ENCODE results near the gene MAGI2.

MAGI2 gene

GRCh38 chr7:78111386-78111785, 1342.1 kb downstream of the MAGI2 start:
- no peak for DNase-seq

GRCh38 chr7:78103475-78103874, 1350.0 kb downstream of the MAGI2 start:
- no peak for DNase-seq

DNA sequence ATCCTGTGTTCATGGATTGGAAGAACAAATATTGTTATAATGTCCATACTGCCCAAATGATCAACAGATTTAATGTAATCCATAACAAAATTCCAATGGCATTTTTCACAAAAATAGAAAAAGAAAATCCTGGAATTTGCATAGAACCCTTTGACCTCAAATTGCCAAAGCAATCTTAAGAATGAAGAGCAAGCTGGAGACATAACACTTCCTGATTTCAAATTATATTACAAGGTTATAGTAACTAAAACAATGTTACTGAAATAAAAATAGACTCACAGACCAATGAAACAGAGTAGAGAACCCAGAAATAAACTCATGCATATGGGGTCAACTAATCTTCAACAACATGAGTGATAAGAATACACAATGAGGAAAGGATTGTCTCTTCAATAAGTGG, 1352.4 kb downstream of the MAGI2 start:
- DNase-seq: no peak

GRCh38 chr7:78099715-78100394, 1353.6 kb downstream of the MAGI2 start:
- no peak for DNase-seq

- no peak for DNase-seq
Measured at GRCh38 chr7:78095549-78095948, 1357.9 kb downstream of the MAGI2 start.

DNA sequence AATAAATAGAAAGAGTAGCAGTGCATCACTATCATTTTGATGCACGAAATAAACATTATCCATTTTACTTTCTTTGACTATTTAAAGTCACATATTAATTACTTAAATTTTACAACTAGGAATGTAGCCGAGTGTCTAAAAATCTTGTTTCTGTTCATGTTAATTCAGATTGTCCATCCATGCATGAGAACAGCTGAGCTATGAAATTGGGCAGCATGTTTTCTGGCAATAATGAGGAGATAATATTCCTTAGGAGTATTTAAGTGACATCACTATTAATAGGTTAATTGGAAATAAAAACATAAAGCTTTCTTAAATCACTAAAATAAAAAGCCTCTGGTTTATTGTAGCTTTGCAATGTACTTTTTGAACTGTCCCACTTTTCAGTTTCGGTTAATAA, 1361.1 kb downstream of the MAGI2 start:
- DNase-seq: no peak

- DNase-seq: peak in 1 of 2 experiments; percentile 49
Measured at GRCh38 chr7:78090616-78091015, 1362.9 kb downstream of the MAGI2 start.

DNA sequence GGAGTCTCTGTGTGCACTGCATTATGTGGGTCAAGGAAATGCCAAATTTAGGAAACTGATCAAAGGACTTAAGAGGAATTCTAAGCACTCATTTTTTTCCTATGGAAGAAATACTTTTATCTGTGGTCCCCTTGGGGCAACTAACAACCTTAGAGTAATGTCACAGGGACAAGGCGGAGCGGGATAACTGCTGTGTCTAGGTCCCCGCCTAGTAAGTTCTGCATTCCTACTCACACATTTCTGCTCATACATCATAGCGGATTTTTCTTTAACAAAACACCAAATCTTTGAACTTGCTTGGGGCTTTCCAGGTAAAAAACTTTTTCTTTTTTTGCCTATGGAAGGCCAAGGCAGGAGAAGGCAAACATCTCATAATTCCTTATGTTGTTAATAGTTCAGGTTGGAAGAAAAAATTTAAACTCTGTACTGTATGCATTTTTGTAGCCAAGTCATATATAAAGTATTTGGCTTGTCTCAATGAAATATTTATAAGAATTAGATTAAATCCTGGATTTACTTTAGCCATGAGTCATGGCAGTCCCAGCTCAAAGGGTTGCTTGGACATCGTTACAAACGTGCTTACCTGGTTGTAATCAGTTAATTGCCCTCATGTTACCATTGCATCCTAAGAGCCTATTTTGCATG, 1369.9 kb downstream of the MAGI2 start:
- no peak for DNase-seq

GRCh38 chr7:78082556-78082955, 1370.9 kb downstream of the MAGI2 start:
- no peak for DNase-seq

DNA sequence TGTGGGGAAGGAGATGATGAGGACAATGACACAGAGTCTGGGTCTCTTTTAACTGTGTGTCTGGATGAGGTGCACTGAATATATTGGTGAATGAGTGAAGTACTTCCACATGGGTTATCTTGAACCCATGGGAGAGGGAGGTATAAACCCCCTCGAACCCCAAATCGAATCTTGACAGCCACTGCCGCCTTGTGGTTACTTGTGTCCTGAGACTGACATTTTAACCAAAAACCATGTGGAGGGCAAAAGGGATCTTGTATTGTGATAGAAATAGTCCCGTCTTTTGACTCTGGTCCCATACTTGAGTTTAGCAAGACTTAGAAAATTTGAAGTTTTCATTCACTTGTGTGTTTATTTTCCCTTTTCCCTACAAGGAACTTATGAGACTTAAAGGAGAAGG, 1371.6 kb downstream of the MAGI2 start:
- DNase-seq: peak in 1 of 2 experiments; percentile 34

DNA sequence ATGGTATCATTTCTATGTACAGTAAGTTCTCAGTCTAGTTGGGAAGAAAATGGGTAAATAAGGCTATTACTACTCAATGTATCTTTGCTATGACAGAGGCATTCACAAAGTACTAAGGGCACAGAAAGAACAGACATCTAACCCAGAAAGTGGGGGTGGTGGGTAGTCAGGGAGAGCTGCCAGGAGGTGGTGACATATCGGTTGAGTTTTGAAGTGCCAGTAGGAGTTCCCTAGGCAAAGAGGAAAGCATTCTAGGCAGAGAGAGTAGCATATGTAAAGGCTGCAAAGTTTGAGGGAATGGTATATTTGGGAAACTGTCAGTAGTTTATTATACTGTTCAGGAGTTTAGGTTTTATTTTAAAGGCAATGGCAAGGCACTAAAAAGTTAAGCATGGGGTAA, 1372.1 kb downstream of the MAGI2 start:
- DNase-seq: no peak

DNA sequence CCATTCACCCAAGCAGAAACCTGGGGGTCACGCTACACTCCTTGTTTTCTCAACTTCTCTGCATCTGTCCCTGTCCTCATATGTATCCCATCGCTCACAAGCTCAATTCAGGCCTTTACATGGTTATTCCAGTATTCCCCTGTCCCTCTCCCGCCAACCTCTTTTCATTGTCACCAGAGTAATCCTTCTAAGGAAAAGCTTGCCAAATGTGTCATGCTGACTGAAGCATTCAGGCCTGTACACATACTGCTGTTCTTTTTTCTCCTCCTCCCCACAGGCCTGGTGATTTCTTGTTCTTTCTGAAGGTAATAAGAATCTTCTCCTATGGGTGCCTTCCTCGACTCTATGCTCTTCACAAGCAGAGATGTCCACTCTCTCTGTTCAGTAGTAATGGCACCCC, 1372.7 kb downstream of the MAGI2 start:
- no peak for DNase-seq

DNA sequence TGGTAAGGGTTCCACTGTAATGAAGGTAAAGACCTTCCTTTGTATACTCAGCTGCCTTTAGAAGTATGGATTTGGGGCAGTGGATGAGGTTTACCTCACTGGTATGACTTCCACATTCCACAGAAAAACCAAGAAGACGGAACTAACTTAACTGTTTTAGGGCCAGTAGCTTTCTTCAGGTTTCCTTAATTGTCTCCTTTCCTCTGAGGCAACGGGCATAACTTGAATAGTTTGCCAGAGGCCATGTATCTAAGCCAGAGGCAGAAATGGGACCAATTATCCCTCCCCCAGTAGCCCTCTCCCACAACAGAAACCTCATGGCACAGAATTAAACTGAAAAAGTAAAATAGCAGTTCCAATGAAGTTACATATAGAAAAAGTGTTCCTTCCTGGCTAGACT, 1373.2 kb downstream of the MAGI2 start:
- DNase-seq: no peak

GRCh38 chr7:78074713-78075112, 1378.8 kb downstream of the MAGI2 start:
- DNase-seq: no peak

GRCh38 chr7:78073609-78074382, 1379.7 kb downstream of the MAGI2 start:
- no peak for DNase-seq

DNA sequence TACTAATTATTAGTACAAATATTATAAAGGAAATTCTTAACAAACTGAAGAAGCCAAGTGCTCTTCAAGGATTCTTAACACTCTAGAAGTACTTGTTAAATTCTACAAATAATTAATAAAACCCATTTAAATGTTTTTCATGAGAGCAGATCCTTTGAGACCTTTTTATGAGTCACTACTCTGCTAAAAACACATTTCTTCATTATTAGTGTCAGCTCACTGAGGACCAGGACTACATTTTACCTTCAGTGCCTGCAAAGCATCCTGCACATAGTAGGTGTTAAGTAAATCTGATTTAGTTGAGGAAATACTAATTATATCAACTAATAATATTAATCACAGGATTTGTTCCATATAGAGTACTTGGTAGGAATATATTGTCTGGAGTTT, 1381.3 kb downstream of the MAGI2 start:
- no peak for DNase-seq

- no peak for DNase-seq
Measured at GRCh38 chr7:78071491-78072200, 1381.8 kb downstream of the MAGI2 start.

DNA sequence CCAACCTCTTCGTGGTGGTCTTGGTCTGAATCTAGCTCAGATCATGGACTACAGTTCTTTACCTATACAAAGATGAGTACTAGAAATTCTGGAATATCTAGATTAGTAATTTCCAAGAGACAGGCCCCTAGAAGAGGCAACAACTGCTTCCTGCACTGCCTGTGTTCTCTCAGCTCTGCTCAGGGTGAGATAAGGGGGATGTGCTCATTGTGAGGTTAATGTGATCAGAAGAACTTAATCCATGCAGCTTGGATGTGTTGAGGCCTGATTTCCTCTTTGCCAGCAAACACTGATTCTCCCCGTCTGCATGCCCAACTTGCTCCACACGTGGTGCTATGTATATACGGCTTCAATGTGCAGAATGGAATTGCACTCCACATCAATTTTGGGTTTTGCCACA, 1386.9 kb downstream of the MAGI2 start:
- DNase-seq: no peak

- no peak for DNase-seq
Measured at GRCh38 chr7:78063758-78064157, 1389.7 kb downstream of the MAGI2 start.

DNA sequence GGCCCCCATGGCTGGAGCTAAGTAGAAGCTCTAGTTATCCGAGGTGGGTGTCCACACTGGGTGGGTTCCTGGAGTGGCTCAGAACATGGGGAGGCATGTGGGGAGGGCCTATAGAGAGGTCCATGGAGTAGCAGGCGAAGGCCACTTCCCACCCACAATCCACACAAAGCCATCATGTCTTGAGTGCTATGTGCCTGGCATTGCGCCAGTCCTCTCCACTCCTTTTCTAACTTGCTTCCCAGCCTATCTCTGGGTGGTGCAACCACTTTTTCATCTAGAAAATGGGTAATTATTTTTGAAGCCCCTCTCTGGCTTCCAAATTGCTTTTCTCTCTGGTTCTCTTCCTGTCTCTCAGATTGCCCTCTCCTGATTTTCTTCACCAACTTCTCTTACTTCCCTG, 1391.3 kb downstream of the MAGI2 start:
- DNase-seq: peak in 1 of 2 experiments; percentile 7

DNA sequence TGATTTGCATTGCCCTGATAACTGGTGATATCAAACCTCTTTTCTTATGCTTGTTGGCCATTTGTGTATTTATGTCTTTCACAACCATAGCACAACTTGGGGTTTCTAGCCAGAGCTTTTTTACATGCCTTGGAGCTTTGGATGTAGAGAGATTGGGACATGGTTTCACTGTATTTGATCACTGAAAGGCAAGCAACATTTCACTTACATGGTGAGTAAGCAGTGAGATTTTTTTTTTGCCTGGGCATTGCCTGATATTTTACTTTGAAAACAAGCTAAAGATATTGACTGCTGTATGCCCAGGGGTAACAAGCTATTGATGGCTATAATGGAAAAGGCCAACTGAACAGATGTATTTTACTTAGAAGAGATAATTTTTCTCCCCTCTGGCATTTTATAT, 1395.9 kb downstream of the MAGI2 start:
- no peak for DNase-seq

DNA sequence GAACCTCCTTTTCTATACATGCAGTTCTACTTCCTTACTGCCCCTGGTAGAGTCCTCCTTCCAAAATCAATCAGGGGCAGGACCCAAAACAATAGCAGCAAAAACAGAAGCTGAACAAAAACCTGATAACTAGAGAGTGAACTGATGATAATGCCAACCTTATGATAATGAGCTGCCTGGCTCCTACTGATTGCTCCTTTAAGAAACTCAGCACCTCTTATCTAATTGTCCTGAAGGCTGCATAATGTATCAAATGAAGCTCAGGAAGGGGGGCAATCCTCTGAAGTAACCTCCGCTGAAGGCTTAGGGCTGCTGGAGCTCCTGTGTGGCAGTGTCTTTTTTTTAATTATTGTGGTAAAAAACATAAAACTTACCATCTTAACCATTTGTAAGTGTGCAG, 1397.9 kb downstream of the MAGI2 start:
- peak in 1 of 2 experiments; percentile 37 for DNase-seq

DNA sequence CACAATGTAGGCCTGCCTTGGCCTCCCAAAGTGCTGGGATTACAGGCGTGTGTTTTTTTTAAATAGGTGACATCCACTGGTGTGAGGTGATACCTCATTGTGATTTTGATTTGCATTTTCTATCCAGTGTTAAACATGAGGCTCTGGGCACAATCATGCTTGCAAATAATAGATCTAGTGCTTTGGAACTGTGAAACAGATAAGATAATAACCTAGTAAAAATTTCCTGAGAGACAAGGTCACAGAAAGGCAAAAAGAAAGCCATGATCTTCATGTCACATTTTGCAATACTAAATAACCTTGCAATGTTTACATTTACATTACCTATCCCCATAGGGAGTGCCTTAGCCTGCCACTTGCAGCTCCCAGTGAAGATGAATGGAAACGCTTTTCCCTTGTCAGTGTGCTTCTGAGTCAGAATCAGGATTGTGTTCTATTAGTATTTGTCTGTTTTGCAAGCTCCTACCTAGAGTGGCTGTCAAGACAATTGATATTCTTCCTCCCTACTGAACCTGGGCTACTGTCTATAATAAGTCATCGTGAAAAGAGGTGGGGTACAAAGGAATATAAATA, 1398.4 kb downstream of the MAGI2 start:
- peak in 1 of 2 experiments; percentile 12 for DNase-seq

Measured in NCI-H524 (cell line).